Pancreas (tissue), 10 donors: Measurements from ENCODE around the gene HGD. TPM values are rescaled to one million over a fixed set of nuclear protein-coding genes. Genes with fewer than 3 reads are reported as not detected.

Experiments
- ATAC-seq, 4 donors: fragments of 200-7000 bp; cut with Tn5 transposase; one replicate each; pipeline versions ENCODE4 v1.8.0 to v1.9.1; 2020; ENCODE audit warnings: mild to moderate bottlenecking in 4 of 4, moderate library complexity in 4 of 4
- DNase-seq, 6 donors: peaks; one replicate each; pipeline ENCODE4 v3.0.0-alpha.2; 2020
- FAIRE-seq: peaks from 2 replicates; lab custom pipeline; 2012; peaks lifted over from hg19 to GRCh38; lab: Jason Lieb, UNC
- H3K27ac ChIP-seq, 4 donors: fragments of 200-600 bp; sonication (generic); 1 replicate in 3 of 4; 2 replicates in 1 of 4; pipeline versions ENCODE4 v1.5.0 to v1.8.0; 2020
- H3K27me3 ChIP-seq, 4 donors: fragments of 200-600 bp; one replicate each; pipeline ENCODE4 v1.8.0; 2021
- H3K36me3 ChIP-seq, 3 donors: fragments of 200-600 bp; sonication (generic) in 1 of 3; one replicate each; pipeline versions ENCODE4 v1.5.0 to v1.8.0; 2020 to 2021
- H3K4me1 ChIP-seq, 3 donors: fragments of 200-600 bp; one replicate each; pipeline ENCODE4 v1.8.0; 2021
- H3K4me3 ChIP-seq, 4 donors: fragments of 200-600 bp; sonication (generic) in 2 of 4; one replicate each; pipeline versions ENCODE4 v1.5.0 to v1.8.0; 2020 to 2021
- H3K9me3 ChIP-seq, 4 donors: fragments of 200-600 bp; one replicate each; pipeline ENCODE4 v1.8.0; 2021
- CTCF ChIP-seq, 4 donors: fragments of 200-600 bp; sonication (generic) in 3 of 4; IDR thresholded peaks; one replicate each; pipeline versions ENCODE4 v1.5.0 to v1.8.0; 2021; ENCODE audit warnings: antibody characterized with exemption in 4 of 4
- WGBS, 2 donors: extraction: QIAGEN DNeasy Blood & Tissue Kit; methylation state at CpG; one replicate each; pipeline ENCODE4 v1.1.7; 2013; 5-methylcytosine and 5-hydroxymethylcytosine counted together
- intact Hi-C, 3 donors: fragments of 100-400 bp; cut with DNase I; formaldehyde crosslinking; loops; one replicate each; pipeline versions ENCODE4 v1.11.1 to v1.14.2; 2022
- polyA plus RNA-seq, 2 donors: library from polyadenylated mRNA; stranded (reverse); fragments of 200-250 nt; gene quantifications; one replicate each; pipeline ENCODE4 v1.2.3, GENCODE V29; 2013
- total RNA-seq, 6 donors: library from RNA; stranded (reverse); fragmentation: NEBNext Ultra II Directional in 4 of 6; extraction: Animal tissue kit (Norgen Biotek cat#: 25700) in 4 of 6; gene quantifications; one replicate each; pipeline versions ENCODE4 v1.2.1 to v1.2.4, GENCODE V29; 2021 to 2023
- donor health status: healthy with polysubstance abuse.
- donor health status: DM: no; HTN: no; CAD: no; lungs with moderate emphysema.
- donor health status: DM: no; HTN: no; CAD: no.
- donor health status: control.
- donor health status: control.
- donor health status: Bipolar disorder and iron deficiency.
- donor health status: DM: yes; HTN: yes; CAD: no.
- donor health status: DM: no; HTN: no; CAD: no.
- donor health status: DM: no; HTN: no; CAD: no.
- donor health status: DM: yes; HTN: yes; CAD: no.

Gene HGD
- total and polyA plus RNA-seq, 8 donors = 9.7 to 27.7 (median 16.0) TPM

- H3K27ac ChIP-seq = peak overlapping the region; percentile 70 to 94 (median 82)
- peaks cover 32 to 47% (median 45%) of the 10 kb centered on the region in 3 donors for H3K4me1 ChIP-seq
- H3K4me3 ChIP-seq = no peak overlapping the region
- FAIRE-seq = no peak
- TF ChIP-seq CTCF (IDR thresholded peaks at IDR 0.05) = no peak
- no peak for ATAC-seq
- intact Hi-C loops = no loop called here
- H3K27me3 ChIP-seq = no peaks in the 10 kb centered on the region
- WGBS, 2 donors = 27 to 40% methylated on average over 3 of the region's 3 CpGs
- no peaks in the 10 kb centered on the region for H3K36me3 ChIP-seq
- no peak for DNase-seq
- H3K9me3 ChIP-seq = no peaks in the 10 kb centered on the region
These were observed 1.7 kb upstream of the HGD start for GRCh38 chr3:120683671-120684301.

DNA sequence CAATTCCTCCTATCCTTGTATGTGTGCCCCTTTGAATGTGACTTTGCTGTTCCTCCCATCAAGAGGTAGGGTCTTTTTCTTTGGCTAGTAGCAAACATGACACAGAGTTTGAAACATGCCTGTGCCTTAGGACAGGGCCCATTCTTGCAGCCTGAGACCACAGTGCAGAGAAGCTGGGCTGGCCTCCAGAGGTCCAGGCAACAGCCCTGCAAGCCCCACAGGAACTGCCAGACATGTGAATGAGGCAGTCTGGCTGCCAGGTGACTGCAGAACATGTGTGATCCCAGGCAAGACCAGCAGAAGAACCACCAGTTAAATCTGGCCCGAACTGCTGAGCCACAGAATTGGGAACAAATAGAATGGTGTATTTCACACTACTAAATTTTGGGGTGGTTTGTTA, 1.2 kb upstream of the HGD start:
- 25 to 46% methylated on average over 1 of the region's 1 CpG for whole genome bisulfite sequencing, 2 donors
- Histone ChIP-seq H3K27ac (peak overlapping the region; percentile 70 to 94 (median 82)), H3K36me3 (no peaks in the 10 kb centered on the region), H3K4me3 (no peak overlapping the region), H3K4me1 (peaks cover 33 to 48% (median 47%) of the 10 kb centered on the region in 3 donors), H3K9me3 (no peaks in the 10 kb centered on the region), H3K27me3 (no peaks in the 10 kb centered on the region)
- peak; percentile 39 to 66 (median 50) for DNase-seq
- intact Hi-C loops = no loop called here
- no peak for FAIRE-seq
- ATAC-seq = peak; percentile 16 to 37 (median 22)
- no peak for TF ChIP-seq CTCF (IDR thresholded peaks at IDR 0.05)

DNA sequence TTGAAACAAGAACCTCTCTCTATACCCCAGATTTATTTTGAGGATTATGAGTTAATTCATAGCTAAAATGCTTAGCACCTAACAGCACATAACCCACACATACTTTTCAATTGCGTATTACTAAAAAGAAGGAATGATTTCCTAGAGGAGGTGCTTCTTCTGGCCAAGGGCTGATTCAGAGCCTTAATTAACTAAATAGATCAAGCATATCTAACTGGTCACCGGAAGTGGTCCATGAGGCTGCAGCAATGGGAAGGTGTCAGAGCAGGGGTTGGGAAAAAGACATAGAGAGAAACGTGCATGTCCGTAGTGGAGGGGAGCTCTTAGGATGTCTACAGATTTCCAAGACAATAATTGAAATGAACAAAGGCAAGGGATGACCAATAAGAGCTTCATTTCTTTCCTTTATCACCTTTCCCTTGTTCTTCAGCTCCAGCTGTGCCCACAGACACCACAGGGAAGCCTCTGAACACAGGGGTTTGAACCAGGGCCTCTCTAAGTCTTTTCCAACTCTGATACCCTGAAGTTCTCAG, 467 bp downstream of the HGD start:
- peak overlapping the region in 3 of 4 donors; percentile 6 to 43 (median 34) for H3K4me3 ChIP-seq
- DNase-seq (no peak), FAIRE-seq (no peak), ATAC-seq (no peak)
- H3K27ac ChIP-seq = peak overlapping the region; percentile 70 to 94 (median 82)
- no peak for TF ChIP-seq CTCF (IDR thresholded peaks at IDR 0.05)
- intact Hi-C loops = no loop called here
- peaks cover 33 to 53% (median 53%) of the 10 kb centered on the region in 3 donors for H3K4me1 ChIP-seq
- no peaks in the 10 kb centered on the region for H3K27me3 ChIP-seq
- no peaks in the 10 kb centered on the region for H3K9me3 ChIP-seq
- 35 to 36% methylated on average over 4 of the region's 4 CpGs for WGBS, 2 donors
- H3K36me3 ChIP-seq = no peaks in the 10 kb centered on the region

DNA sequence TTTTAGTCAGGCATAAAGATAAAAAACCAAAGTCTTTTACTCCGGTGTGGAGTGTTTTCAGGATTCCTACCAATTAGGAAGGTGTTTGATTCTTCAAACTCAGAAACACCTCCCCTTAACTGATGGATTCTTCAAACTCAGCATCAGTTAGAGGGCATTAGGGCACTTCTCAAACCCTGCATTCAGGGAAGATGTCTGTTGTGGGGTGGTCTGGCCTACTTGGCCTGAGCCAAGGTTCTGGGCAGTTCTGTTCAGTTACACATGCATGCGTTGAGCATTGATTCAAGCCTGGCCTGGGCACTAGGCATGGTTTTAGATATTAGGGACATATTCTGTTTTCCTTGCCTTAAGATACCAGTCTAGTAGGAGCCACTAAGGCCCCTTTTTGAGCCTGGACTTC, 1.0 kb downstream of the HGD start:
- ATAC-seq (no peak), DNase-seq (no peak), FAIRE-seq (no peak)
- TF ChIP-seq CTCF (IDR thresholded peaks at IDR 0.05) = no peak
- 6 to 26% methylated on average over 2 of the region's 2 CpGs for WGBS, 2 donors
- intact Hi-C loops = no loop called here
- H3K9me3 ChIP-seq = no peaks in the 10 kb centered on the region
- peak overlapping the region in 2 of 4 donors; percentile 34 to 43 for H3K4me3 ChIP-seq
- H3K27me3 ChIP-seq = no peaks in the 10 kb centered on the region
- peak overlapping the region; percentile 70 to 94 (median 82) for H3K27ac ChIP-seq
- no peaks in the 10 kb centered on the region for H3K36me3 ChIP-seq
- peaks cover 33 to 53% (median 53%) of the 10 kb centered on the region in 3 donors for H3K4me1 ChIP-seq
